Jurkat, Clone E6-1 (cell line): ENCODE measurements around the gene TSSK1B.
"Not testable (repeated sequence)": the region's sequence is repeated elsewhere in the genome, so short reads cannot be mapped to it uniquely, and the experiment has no call there.

Experiments
- DNase-seq: peaks from one replicate; pipeline ENCODE4 v3.0.0-alpha.2; 2011; ENCODE audit warnings: low read depth, low spot score
- H3K4me3 ChIP-seq: 2 replicates; pipeline ENCODE4 v1.5.1; 2011; ENCODE audit warnings: mild to moderate bottlenecking, low read length, control low read depth, moderate library complexity

The TSSK1B gene

GRCh38 chr5:113405530-113405929 is 29.3 kb downstream of the TSSK1B start:
- DNase-seq, result no peak
- H3K4me3 ChIP-seq, result no peak overlapping the region

DNA sequence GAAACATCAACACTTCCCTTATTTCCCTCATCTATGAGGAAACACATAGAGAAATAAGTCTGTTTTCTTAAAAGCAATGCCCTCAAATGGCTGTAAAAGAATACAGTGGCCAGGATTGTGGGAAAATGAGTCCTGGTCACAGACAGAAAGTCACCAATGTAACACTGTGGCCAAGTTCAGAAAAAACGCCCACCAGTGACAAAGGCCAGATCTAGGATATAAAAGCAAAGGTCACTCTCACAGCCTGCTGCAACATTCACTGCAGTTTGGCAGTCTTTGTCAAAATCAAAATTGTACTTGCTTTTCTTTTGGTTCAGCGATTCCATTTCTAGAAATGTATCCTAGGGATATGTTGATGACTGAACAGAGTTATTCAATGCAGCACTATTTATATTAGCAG is 30.5 kb downstream of the TSSK1B start:
- no peak for DNase-seq
- no peak overlapping the region for H3K4me3 ChIP-seq

- not testable (repeated sequence) for H3K4me3 ChIP-seq, DNase-seq
Measured at GRCh38 chr5:113397986-113398385, 36.8 kb downstream of the TSSK1B start.

GRCh38 chr5:113397046-113397445 is 37.7 kb downstream of the TSSK1B start:
- H3K4me3 ChIP-seq, result no peak overlapping the region
- no peak for DNase-seq

- DNase-seq, result no peak
Measured at GRCh38 chr5:113394658-113395057, 40.1 kb downstream of the TSSK1B start.

DNA sequence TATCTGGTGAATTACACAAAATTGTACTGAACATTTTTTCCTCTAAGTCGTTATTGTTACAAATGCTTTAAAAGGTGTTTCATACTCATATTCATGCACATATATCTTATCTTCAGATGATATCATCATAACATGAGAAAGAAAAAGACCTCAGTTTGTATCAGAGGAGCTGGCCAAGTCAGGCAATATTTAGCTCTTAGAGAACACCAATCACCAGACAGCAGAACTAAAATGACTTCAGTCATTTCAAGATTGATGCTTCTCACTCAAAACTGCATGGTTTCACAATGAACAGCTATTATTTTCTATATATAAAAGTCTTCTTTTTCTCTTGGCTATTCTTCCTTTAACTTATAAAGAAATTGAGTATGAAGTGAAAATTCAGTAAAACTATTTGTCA is 44.6 kb downstream of the TSSK1B start:
- DNase-seq, result no peak
- no peak overlapping the region for H3K4me3 ChIP-seq

More at GRCh38 chr5:113394658-113395057, 40.1 kb downstream of the TSSK1B start:
- H3K4me3 ChIP-seq, result no peak overlapping the region

DNA sequence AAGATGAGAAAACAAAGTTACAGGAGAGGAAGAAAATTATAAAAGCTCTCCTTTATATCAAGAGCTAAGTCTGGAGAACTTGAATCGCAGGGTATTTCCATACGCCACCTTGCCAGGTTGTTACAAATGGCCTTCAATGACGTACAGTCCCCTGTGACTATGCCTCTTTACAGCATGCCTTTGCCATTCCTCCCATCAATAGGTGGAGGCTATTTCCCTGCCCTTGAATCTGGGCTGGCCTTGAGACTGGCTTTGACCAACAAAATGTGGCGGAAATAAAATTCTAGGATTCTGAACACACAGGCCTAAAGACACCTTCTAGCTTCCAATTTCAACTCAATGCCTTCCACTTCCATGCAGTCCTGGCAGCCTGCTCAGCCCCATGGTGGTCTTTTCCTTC is 45.7 kb downstream of the TSSK1B start:
- DNase-seq, result no peak
- H3K4me3 ChIP-seq, result no peak overlapping the region

DNA sequence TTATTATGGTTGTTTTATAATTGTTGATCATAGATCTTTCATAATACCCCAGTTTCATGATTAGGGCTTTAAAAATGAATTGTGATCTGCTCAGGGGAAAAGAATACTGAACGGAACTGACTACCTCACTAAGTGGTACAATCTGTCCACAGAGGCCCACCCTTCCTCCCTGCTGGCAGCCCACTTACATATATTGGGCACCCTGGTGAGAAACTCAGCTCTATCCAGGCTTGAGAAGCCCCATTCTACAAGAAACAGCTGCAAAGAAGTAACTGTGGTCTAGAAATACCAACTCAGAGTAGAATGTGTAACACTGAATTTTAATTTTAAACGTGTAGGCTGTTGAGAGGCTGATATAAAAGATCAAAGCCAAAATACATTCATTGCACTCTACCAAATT is 46.9 kb downstream of the TSSK1B start:
- no peak overlapping the region for H3K4me3 ChIP-seq
- DNase-seq, result no peak

- no peak overlapping the region for H3K4me3 ChIP-seq
- DNase-seq, result no peak
Measured at GRCh38 chr5:113384782-113385285, 50.0 kb downstream of the TSSK1B start.

DNA sequence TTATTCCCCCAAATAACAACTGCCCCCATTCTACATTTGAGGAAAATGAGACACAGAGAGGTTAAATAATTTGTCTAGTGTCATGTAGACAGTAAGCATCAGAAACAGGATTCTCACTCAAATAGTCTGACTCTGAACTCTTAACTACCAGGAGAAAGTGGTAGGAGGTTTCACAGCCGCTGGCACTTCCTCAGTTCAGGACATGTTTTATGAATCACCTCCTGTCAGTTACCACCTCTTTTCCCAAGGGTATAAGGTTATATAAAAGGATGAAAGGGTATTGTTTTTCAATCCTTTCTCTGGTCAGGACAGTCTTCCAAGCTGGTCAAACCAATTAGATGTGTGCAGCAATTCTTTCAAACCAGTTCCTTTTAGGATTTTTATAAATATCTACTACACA is 52.1 kb downstream of the TSSK1B start:
- no peak overlapping the region for H3K4me3 ChIP-seq
- DNase-seq, result no peak
